HG03565 (cell line): ENCODE results near the gene LRRC43.

Experiments
- ATAC-seq: cut with Tn5 transposase; IDR thresholded peaks from one replicate; pipeline ENCODE4 v1.9.1; 2021; ENCODE audit warnings: mild to moderate bottlenecking, moderate library complexity; ENCODE audit not compliant: unreplicated experiment

The LRRC43 gene

GRCh38 chr12:122215771-122216170 is 32.8 kb downstream of the LRRC43 start:
- no peak for ATAC-seq

GRCh38 chr12:122216445-122216844 is 33.5 kb downstream of the LRRC43 start:
- ATAC-seq = no peak

GRCh38 chr12:122225683-122226365 is 42.9 kb downstream of the LRRC43 start, which contains the start of gene DIABLO:
Gene DIABLO, minus strand, starts transcription at chr12:122226052. Its CDS starts 38 bp downstream, at chr12:122226014.
- peak; percentile 79 for ATAC-seq

- ATAC-seq = no peak
These were observed 43.6 kb downstream of the LRRC43 start for GRCh38 chr12:122226366-122227125.

- ATAC-seq = no peak
These were observed 44.4 kb downstream of the LRRC43 start for GRCh38 chr12:122227341-122227740.

- no peak for ATAC-seq
These were observed 45.2 kb downstream of the LRRC43 start for GRCh38 chr12:122228092-122228491.

GRCh38 chr12:122230798-122231197 is 47.9 kb downstream of the LRRC43 start:
- no peak for ATAC-seq

- no peak for ATAC-seq
These were observed 49.8 kb downstream of the LRRC43 start for GRCh38 chr12:122232691-122233090.

- ATAC-seq = no peak
These were observed 52.8 kb downstream of the LRRC43 start for GRCh38 chr12:122235741-122236140.

GRCh38 chr12:122238861-122239260 is 55.9 kb downstream of the LRRC43 start:
- no peak for ATAC-seq

GRCh38 chr12:122243965-122244364 is 61.0 kb downstream of the LRRC43 start:
- ATAC-seq = no peak

- ATAC-seq = no peak
These were observed 61.8 kb downstream of the LRRC43 start for GRCh38 chr12:122244565-122245371.

- no peak for ATAC-seq
These were observed 62.6 kb downstream of the LRRC43 start for GRCh38 chr12:122245553-122245952.

- no peak for ATAC-seq
These were observed 67.1 kb downstream of the LRRC43 start for GRCh38 chr12:122250047-122250446.

- ATAC-seq = no peak
These were observed 67.6 kb downstream of the LRRC43 start for GRCh38 chr12:122250536-122250935.
